HG02588 (cell line): ENCODE measurements around the gene RBBP6.
"Not testable (repeated sequence)": the region's sequence is repeated elsewhere in the genome, so short reads cannot be mapped to it uniquely, and the experiment has no call there.

Experiments used
- ATAC-seq: cut with Tn5 transposase; IDR thresholded peaks from one replicate; pipeline ENCODE4 v1.9.1; 2021; ENCODE audit warnings: mild to moderate bottlenecking, moderate library complexity; ENCODE audit not compliant: unreplicated experiment

The RBBP6 gene

DNA sequence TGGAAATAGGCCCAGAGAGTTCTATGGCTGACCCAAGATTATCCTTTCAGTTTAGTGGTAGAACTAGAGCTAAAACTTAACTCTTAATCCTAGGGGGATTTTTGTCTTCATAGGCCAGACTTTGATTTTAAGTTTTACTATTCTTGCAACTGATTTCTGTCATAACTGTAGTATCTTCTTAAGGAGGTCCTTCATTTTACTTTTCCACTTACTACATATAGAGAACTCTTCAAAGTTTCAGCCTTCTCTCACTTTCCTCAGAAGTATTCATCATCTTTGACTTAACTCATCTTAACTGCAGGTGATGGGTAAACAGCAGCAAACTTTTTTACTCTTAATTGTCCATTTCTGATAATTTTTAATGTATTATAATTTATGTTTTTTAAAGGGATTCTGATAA, 23.4 kb downstream of the RBBP6 start:
- no peak for ATAC-seq

DNA sequence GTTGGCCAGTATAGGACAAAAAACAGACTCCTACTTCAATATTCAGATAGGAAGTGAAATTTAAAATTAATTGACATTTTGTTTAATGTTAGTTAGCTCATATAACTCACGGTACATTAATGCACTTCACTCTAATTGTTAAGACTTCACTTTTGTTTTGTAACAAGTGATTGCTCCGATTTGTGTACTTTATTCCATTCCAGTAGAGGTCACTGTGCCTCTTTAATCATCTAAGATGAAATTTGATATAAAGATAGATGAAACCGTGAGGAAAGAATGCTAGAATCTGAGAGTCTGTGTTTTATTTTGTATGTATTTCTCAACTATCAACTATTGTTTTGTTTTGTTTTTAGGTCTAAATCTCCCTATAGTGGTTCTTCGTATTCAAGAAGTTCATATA, 29.0 kb downstream of the RBBP6 start:
- no peak for ATAC-seq

DNA sequence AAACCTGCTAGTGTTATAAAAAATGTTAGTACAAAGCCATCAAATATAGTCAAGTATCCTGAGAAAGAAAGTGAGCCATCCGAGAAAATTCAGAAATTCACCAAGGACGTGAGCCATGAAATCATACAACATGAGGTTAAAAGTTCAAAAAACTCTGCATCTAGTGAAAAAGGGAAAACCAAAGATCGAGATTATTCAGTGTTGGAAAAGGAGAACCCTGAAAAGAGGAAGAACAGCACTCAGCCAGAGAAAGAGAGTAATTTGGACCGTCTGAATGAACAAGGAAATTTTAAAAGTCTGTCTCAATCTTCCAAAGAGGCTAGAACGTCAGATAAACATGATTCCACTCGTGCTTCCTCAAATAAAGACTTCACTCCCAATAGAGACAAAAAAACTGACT, 31.7 kb downstream of the RBBP6 start:
- no peak for ATAC-seq

DNA sequence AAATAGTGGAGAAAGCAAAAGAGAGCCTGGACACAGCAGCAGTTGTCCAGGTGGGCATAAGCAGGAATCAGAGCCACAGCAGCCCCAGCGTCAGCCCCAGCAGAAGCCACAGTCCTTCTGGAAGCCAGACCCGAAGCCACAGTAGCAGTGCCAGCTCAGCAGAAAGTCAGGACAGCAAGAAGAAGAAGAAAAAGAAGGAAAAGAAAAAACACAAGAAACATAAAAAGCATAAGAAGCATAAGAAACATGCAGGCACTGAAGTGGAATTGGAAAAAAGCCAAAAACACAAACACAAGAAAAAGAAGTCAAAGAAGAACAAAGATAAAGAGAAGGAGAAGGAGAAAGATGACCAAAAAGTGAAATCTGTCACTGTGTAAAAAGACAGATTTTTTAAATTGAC, 32.7 kb downstream of the RBBP6 start:
- no peak for ATAC-seq

DNA sequence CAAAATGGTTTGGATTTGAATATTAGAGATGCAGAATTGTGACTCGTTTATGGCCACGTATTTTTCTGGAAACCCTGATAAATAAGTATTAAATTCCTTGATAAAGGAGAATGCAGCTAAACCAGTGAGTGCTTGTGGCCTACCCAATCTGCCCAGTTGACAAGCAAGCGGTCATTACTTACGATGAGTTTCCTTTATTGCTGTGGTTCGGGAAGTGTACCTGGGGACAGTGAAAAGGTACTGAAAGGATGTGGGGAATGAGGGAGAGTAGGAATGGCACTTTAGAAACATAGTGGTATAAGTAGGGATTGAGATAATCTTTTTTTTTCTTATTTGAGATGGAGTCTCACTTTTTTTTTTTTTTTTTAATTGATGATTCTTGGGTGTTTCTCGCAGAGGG, 33.8 kb downstream of the RBBP6 start:
- no peak for ATAC-seq

DNA sequence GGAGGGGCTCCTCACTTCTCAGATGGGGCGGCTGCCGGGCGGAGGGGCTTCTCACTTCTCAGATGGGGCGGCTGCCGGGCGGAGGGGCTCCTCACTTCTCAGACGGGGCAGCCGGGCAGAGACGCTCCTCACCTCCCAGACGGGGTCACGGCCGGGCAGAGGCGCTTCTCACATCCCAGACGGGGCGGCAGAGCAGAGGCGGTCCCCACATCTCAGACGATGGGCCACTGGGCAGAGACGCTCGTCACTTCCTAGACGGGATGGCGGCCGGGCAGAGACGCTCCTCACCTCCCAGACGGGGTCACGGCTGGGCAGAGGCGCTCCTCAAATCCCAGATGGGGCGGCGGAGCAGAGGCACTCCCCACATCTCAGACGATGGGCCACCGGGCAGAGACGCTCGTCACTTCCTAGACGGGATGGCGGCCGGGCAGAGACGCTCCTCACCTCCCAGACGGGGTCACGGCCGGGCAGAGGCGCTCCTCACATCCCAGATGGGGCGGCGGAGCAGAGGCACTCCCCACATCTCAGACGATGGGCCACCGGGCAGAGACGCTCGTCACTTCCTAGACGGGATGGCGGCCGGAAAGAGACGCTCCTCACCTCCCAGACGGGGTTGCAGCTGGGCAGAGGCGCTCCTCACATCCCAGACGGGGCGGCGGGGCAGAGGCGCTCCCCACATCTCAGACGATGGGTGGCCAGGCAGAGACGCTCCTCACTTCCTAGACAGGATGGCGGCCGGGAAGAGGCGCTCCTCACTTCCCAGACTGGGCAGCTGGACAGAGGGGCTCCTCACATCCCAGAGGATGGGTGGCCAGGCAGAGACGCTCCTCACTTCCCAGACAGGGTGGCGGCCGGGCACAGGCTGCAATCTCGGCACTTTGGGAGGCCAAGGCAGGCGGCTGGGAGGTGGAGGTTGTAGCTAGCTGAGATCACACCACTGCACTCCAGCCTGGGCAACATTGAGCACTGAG, 35.4 kb downstream of the RBBP6 start:
- not testable (repeated sequence) for ATAC-seq

DNA sequence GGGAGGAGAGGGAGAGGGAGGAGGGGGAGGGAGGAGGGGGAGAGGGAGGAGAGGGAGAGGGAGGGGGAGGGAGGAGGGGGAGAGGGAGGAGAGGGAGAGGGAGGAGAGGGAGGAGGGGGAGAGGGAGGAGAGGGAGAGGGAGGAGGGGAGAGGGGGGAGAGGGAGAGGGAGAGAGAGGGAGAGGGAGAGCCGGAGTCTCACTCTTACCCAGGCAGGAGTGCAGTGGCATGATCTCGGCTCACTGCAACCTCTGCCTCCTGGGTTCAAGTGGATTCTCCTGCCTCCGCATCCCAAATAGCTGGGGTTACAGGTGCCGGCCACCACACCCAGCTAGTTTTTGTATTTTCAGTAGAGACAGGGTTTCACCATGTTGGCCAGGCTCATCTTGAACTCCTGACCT, 36.4 kb downstream of the RBBP6 start:
- not testable (repeated sequence) for ATAC-seq

DNA sequence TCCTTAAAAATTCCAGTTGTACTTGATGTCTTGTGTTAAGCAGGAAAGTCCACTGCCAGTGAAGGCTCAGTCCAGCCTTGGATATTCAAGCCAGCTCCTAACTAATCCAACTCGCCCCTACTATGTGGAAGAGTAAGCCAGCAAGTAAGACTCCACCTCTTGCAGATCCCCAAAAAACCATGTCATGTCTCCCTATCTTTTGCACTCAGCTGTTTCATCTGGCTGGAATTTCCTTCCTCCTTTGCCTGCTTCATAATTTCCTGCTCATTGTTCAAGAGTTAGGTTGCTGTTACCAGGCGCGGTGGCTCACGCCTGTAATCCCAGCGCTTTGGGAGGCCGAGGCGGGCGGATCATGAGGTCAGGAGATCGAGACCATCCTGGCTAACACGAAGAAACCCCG, 37.8 kb downstream of the RBBP6 start:
- no peak for ATAC-seq

DNA sequence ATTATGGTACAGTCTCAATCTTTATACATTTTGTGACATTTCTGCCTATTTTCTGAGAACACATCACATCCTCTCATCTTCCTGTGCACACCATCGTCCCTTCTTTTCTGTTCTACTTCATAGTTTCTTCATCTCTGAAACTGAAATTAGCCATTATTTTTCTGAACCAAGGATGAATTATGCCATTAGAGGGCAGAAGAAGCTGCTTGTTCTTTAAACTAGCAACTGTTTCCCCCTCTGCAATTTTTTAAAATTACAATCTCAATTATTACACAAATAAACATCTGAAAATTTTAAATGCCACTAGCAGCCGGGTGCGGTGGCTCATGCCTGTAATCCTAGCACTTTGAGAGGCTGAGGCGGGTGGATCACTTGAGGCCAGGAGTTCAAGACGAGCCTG, 41.3 kb downstream of the RBBP6 start:
- ATAC-seq, result no peak

DNA sequence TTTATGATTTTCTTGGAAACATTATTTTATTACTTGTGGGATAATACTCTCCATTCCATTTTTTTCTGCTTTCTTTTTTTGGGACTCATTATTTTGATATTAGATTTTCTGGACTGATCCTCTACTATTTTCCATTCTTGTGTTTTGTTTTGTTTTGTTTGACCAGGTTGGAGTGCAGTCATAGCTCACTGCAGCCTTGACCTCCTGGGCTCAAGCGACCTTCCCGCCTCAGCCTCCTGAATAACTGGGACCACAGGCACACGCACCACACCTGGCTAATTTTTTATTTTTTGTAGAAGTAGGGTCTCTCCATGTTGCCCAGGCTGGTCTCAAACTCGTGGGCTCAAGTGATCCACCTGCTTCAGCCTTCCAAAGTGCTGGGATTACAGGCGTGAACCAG, 44.1 kb downstream of the RBBP6 start:
- ATAC-seq, result no peak

DNA sequence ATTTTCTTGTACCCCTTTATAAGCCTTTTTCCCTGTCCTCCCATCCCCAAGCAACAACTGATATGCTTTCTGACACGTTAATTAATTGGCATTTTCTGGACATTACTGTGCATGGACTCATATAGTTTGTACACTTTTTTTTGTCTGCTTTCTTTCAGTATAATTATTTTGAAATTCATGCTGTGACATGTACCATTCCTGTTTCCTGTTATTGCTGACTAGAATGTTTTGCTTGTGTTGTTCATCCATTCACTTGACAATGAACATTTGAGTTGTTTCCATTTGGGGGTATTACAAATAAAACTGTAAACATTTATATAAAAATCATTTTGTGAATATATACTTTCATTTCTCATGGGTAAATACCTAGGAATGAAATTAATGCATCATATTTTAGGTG, 50.6 kb downstream of the RBBP6 start:
- ATAC-seq, result no peak

DNA sequence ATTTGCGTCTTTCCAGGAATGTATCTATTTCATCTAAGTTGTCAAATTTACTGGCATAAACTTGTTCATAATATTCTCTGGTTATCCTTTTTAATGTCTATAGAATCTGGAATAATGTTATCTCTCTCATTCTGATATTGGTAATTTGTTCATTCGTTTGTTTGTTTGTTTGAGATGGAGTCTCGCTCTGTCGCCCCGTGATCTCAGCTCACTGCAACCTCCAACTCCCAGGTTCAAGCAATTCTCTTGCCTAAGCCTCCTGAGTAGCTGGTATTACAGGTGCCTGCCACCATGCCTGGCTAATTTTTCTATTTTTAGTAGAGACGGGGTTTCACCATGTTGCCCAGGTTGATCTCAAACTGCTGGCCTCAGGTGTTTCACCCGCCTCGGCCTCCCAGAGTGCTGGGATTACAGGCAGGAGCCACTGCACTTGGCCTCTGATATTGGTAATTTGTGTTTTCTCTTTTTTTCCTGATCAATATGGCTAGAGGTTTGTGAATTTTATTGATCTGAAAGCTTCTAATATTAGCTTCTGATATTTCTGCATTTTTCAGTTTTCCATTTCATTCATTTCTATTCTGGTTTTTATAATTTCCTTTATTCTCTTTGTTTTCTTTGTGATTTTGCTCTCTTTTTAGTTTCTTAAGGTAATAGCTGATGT, 59.5 kb downstream of the RBBP6 start:
- no peak for ATAC-seq

DNA sequence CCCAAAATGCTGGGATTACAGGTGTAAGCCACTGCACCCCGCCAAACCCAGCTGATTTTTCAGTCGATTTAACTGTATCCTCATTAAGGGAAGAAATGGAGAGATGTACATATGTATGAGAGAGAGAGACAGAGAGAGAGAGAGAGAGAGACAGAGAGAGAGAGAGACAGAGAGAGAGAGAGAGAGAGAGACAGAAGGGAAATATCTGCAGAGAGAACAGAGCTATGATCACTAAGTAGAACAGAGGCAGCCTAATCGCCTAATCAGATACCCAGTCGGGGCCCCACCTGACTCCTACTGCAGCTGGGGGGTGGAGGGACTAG, 70.0 kb downstream of the RBBP6 start:
- no peak for ATAC-seq

DNA sequence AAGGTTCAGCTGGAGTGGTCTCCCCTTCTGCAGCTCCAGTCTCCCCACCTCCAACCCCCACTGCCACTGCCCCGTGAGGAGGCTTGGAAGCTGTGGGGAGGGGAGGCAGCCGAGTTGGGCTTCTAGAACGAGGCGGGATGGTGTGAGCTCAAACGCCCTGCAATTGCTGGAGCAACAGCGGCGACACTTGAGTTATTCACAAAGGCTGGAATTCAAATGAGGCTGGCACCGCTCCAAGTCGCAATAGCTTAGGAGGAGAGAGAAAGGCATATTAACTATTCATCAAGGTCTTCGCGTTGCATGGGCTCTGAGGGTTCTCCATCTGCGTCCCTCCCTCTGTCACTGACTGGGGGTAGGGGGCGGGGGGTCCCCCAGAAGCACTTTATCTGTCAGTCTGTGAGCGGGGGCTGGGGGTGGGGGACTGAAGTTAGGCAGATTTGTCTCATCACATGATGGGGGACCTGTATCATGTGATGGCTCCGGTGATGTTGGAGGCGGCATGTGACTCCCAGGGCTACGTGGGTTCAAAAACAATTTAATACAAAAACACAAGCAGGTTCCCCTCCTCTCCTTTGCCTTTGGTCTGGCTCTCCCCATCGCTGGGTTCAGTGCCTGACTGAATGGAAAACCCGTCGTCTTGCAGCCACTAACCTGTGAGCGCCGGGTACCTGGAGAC, 70.5 kb downstream of the RBBP6 start:
- ATAC-seq, result no peak

DNA sequence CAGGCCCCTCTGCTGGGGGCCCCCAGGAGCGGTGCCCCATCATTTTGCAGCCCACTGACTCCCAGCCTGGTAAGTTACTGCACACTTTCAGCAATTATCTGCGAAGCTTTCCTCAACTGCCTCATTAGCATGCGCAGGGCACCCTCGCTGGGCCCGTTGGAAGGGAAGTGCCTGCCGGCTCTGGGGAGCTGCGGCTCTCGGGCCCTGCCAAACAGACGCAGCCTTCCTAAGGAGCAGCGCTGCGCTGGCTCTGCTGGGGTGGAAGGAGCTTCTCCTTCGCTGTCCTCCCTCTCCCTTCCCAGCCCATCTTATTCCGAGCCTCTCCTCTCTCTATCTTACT, 71.0 kb downstream of the RBBP6 start:
- no peak for ATAC-seq

DNA sequence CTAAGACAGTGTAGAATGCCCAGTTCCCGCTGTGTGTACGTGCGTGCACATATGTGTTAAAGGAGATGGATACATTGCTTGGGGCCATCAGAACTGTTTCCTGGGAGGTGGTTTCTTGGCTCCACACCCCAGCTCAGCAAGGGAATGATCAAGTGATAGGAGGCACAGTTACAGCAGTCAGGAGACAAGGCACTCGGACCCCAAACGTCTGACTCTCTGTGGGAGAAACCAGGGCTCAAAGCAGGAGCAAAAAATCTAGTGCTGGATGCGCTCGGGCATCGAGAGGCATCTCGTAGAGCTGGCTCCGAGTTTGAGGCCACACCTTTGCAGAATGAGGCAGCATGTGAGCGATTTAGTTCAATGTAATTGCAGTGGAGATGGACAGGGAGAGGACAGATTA, 71.9 kb downstream of the RBBP6 start:
- ATAC-seq, result no peak

DNA sequence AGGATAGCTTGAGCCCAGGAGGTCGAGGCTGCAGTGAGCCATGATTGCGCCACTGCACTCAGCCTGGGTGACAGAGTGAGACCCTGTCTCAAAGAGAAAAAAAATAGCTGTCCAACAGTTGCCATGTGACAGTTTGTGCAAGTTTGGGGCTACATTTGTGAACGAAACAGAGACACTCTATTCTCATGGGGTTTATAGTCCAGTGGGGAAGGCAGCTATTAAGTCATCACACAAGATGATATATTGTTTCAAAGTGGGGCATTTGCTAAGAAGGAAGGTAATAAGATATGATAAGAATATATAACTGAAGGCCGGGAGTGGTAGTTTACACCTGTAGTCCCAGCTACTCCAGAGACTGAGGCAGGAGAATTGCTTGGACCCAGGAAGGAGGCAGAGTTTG, 73.3 kb downstream of the RBBP6 start:
- no peak for ATAC-seq

DNA sequence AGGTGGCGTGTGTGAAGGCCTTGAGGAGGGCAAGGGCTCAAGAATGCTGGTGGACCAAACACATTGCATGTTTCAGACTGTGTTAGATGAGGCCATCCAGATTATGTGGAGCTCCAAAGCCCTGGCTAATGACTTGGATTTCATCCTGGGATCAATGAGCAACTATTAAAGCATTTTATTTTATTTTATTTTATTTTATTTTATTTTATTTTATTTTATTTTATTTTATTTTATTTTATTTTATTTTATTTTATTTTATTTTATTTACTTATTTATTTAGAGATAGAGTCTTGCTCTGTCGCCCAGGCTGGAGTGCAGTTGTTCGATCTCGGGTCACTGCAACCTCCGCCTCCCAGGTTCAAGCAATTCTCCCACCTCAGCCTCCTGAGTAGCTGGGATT, 73.9 kb downstream of the RBBP6 start:
- ATAC-seq, result not testable (repeated sequence)

DNA sequence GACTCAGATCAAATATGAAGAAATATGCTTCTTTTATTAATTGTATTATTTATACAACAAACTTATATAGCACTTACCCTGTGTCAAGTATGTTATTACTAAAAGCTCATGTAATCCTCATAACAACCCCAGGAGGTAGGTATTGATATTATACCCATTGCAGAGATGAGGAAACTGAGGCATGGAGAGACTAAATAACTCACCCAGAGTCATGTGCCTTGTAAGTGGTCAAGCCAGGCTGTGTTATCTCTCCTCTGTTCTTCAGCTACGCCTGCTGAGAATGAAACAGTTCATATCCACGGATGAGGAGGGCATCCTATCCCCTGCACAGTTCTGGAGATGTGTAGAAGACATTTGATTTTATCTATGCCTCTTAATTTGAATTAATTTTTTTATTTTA, 78.1 kb downstream of the RBBP6 start:
- no peak for ATAC-seq
